ENCODE results near the gene IFNA13.
A peak's percentile ranks its signal among the peaks of the same experiment; 100 is the strongest.

The IFNA13 gene

DNA sequence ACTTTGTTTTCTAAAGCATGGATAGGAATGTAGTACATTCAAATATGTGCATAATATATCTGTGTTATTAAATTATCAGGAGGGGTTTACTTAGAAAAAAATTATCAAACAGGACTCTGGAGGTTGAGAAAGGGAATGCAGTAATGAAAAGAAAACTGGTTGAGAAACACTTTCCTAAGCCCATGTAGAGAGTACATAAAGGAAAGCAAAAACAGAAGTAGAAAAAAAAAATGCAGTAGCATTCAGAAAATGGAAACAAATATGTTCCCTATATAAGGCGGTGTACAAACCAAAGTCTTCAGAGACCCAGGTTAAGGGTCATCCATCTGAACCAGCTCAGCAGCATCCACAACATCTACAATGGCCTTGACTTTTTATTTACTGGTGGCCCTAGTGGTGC is 41.0 kb upstream of the IFNA13 start, which contains the start of gene IFNA8:
Gene IFNA8 (plus strand): TSS at position 301 of the 400 bp plus-strand sequence. CDS start 60 bp downstream, at position 361.
- TF ChIP-seq, protein P1, sequence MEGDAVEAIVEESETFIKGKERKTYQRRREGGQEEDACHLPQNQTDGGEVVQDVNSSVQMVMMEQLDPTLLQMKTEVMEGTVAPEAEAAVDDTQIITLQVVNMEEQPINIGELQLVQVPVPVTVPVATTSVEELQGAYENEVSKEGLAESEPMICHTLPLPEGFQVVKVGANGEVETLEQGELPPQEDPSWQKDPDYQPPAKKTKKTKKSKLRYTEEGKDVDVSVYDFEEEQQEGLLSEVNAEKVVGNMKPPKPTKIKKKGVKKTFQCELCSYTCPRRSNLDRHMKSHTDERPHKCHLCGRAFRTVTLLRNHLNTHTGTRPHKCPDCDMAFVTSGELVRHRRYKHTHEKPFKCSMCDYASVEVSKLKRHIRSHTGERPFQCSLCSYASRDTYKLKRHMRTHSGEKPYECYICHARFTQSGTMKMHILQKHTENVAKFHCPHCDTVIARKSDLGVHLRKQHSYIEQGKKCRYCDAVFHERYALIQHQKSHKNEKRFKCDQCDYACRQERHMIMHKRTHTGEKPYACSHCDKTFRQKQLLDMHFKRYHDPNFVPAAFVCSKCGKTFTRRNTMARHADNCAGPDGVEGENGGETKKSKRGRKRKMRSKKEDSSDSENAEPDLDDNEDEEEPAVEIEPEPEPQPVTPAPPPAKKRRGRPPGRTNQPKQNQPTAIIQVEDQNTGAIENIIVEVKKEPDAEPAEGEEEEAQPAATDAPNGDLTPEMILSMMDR (IDR thresholded peaks at IDR 0.05; ENCODE audit: borderline replicate concordance, control extremely low read depth, extremely low read depth, insufficient read depth, missing control alignments), result no peak
- in situ Hi-C loops (cut with MboI; ENCODE audit: low sequenced_read_pairs, unreplicated experiment), result no loop called here
- no peak for DNase-seq (ENCODE audit: low spot score)

GRCh38 chr9:21404146-21404545 is 36.3 kb upstream of the IFNA13 start:
- DNase-seq (ENCODE audit: low spot score), result no peak
- TF ChIP-seq, protein P1 (IDR thresholded peaks at IDR 0.05; ENCODE audit: borderline replicate concordance, control extremely low read depth, extremely low read depth, insufficient read depth, missing control alignments), result no peak
- in situ Hi-C loops (cut with MboI; ENCODE audit: low sequenced_read_pairs, unreplicated experiment), result no loop called here

GRCh38 chr9:21402386-21403251 is 34.8 kb upstream of the IFNA13 start:
- TF ChIP-seq, protein P1 (IDR thresholded peaks at IDR 0.05; ENCODE audit: borderline replicate concordance, control extremely low read depth, extremely low read depth, insufficient read depth, missing control alignments), result peak; percentile 17
- in situ Hi-C loops (cut with MboI; ENCODE audit: low sequenced_read_pairs, unreplicated experiment), result no loop called here
- peak; percentile 34 for DNase-seq (ENCODE audit: low spot score)

DNA sequence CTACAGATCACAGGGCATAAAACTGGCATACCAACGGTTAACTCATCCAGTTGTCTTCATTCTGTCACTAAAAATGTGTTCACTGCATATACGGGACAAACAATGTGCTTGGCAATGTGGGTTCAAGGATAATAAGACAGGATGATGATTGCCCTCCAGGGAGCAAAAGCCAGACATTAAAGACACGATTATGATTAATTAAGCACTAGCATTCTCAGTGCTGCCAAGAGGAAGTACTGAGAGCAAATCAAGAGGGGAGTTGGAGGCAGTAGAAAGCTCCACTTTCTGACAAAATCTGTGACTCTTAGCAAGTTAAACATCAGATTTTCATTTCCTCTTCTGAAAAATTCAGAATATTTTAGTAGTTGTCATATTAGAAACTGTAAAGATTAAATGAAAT is 32.1 kb upstream of the IFNA13 start:
- DNase-seq (ENCODE audit: low spot score), result no peak
- in situ Hi-C loops (cut with MboI; ENCODE audit: low sequenced_read_pairs, unreplicated experiment), result loop anchor here (10.0 kb wide), 1 partner anchor 75 kb away; no protein-coding TSS in a partner anchor
- TF ChIP-seq, protein P1 (IDR thresholded peaks at IDR 0.05; ENCODE audit: borderline replicate concordance, control extremely low read depth, extremely low read depth, insufficient read depth, missing control alignments), result no peak

- TF ChIP-seq, protein P1 (IDR thresholded peaks at IDR 0.05; ENCODE audit: borderline replicate concordance, control extremely low read depth, extremely low read depth, insufficient read depth, missing control alignments), result no peak
- no peak for DNase-seq (ENCODE audit: low spot score)
- in situ Hi-C loops (cut with MboI; ENCODE audit: low sequenced_read_pairs, unreplicated experiment), result loop anchor here (10.0 kb wide), 1 partner anchor 74 kb away; no protein-coding TSS in a partner anchor
Observed at GRCh38 chr9:21398955-21399489, 31.2 kb upstream of the IFNA13 start.

GRCh38 chr9:21395778-21396717 is 28.2 kb upstream of the IFNA13 start:
- TF ChIP-seq, protein P1 (IDR thresholded peaks at IDR 0.05; ENCODE audit: borderline replicate concordance, control extremely low read depth, extremely low read depth, insufficient read depth, missing control alignments), result peak; percentile 90
- in situ Hi-C loops (cut with MboI; ENCODE audit: low sequenced_read_pairs, unreplicated experiment), result loop anchor here (10.0 kb wide), 1 partner anchor 71 kb away; no protein-coding TSS in a partner anchor
- peak; percentile 56 for DNase-seq (ENCODE audit: low spot score)
